Measurements from ENCODE around the gene BTG1.

BTG1 gene

DNA sequence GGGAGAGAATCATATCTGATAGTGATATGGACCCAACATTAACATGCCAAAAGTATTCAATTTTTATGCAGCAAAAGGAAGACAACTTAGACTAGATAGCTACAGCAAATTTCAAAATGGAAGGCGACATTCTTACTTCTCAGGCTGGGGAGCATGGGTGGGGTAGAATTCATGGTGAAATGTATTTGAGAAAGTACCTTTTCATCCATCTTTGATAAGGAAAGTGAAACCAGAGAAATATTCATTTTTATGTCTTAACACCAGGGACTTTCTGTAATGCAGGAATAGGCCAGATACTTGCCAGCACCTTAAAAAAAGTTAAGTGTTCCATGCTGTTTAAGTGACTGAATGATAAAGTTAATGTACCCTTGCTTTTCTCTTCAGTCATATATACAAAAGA, 13.4 kb downstream of the BTG1 start:
- Histone ChIP-seq H3K9ac (ENCODE audit: low read depth, low read length) (no peak overlapping the region), H3K27me3 (ENCODE audit: insufficient read depth, low read length, poor library complexity) (no peaks in the 10 kb centered on the region), H4K20me1 (ENCODE audit: insufficient read depth, low read length) (peaks cover 52% of the 10 kb centered on the region), H3K36me3 (ENCODE audit: insufficient read depth, low read length) (peaks cover 45% of the 10 kb centered on the region), H3K4me1 (ENCODE audit: insufficient read depth, low read length) (peaks cover 62% of the 10 kb centered on the region), H3K79me2 (ENCODE audit: insufficient read depth, low read length) (peaks cover 99% of the 10 kb centered on the region), H3K27ac (ENCODE audit: low read length) (peak overlapping the region; percentile 45), H3K9me3 (ENCODE audit: insufficient read depth, low read length, severe bottlenecking) (no peaks in the 10 kb centered on the region), H2AFZ (ENCODE audit: low read depth, low read length) (no peak overlapping the region), H3K4me3 (ENCODE audit: low read depth in 1 of 2, low read length in 2 of 2) (no peak overlapping the region), H3K4me2 (ENCODE audit: insufficient read depth, low read length) (peak overlapping the region; percentile 63; the same call in 1 of the 2 replicates)
- ATAC-seq (ENCODE audit: insufficient read depth, low read depth) (no peak), DNase-seq (no peak)
- TF ChIP-seq, protein P1, sequence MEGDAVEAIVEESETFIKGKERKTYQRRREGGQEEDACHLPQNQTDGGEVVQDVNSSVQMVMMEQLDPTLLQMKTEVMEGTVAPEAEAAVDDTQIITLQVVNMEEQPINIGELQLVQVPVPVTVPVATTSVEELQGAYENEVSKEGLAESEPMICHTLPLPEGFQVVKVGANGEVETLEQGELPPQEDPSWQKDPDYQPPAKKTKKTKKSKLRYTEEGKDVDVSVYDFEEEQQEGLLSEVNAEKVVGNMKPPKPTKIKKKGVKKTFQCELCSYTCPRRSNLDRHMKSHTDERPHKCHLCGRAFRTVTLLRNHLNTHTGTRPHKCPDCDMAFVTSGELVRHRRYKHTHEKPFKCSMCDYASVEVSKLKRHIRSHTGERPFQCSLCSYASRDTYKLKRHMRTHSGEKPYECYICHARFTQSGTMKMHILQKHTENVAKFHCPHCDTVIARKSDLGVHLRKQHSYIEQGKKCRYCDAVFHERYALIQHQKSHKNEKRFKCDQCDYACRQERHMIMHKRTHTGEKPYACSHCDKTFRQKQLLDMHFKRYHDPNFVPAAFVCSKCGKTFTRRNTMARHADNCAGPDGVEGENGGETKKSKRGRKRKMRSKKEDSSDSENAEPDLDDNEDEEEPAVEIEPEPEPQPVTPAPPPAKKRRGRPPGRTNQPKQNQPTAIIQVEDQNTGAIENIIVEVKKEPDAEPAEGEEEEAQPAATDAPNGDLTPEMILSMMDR (IDR thresholded peaks at IDR 0.05; ENCODE audit: borderline replicate concordance, extremely low read depth, low read length, poor library complexity, severe bottlenecking), result no peak
- no peak for TF ChIP-seq EZH2 (IDR thresholded peaks at IDR 0.05; ENCODE audit: borderline replicate concordance, low read depth, low read length, severe bottlenecking)

DNA sequence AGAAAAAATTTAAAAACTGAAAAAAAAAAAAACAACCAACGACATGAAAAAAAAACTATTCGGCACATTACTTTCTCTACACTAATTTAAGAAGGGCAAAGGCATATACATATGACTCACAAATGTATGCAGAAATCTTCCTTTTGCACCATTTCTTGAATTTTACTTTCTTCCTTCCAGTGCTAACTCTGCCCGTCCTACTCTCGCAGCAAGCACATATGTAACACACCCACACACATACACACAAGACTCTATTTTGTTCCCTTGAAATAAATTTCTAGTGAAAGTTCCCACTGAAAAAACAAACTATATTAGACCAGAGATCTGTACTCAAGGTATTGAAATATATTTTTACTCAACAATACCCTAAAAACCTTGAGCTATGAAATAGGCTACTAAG, 14.6 kb downstream of the BTG1 start:
- DNase-seq, result no peak

DNA sequence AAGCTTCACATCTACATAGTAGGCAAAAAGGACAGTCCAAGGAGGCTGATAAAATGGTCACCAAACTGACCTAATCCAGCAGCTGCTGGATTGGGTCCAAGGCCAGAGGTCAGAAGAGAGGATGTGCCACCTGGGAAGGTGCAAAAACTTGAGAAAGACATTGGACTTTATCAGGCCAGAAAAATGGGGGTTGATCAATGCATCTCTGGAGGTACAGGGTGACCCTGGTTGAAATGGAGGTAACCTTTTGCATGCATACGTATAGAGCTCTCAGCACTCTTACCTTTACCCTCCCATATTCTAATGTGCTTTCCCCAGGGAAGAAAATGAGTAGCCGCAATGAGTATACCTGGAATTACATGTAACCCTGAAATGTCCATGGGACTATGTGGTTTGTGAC, 16.0 kb downstream of the BTG1 start:
- Histone ChIP-seq H3K9ac (ENCODE audit: low read depth, low read length) (no peak overlapping the region), H3K27me3 (ENCODE audit: insufficient read depth, low read length, poor library complexity) (no peaks in the 10 kb centered on the region), H3K4me3 (ENCODE audit: low read depth in 1 of 2, low read length in 2 of 2) (no peak overlapping the region), H2AFZ (ENCODE audit: low read depth, low read length) (no peak overlapping the region), H3K79me2 (ENCODE audit: insufficient read depth, low read length) (peaks cover 97% of the 10 kb centered on the region), H3K4me1 (ENCODE audit: insufficient read depth, low read length) (peaks cover 35% of the 10 kb centered on the region), H3K27ac (ENCODE audit: low read length) (no peak overlapping the region), H3K4me2 (ENCODE audit: insufficient read depth, low read length) (no peak overlapping the region), H4K20me1 (ENCODE audit: insufficient read depth, low read length) (peaks cover 27% of the 10 kb centered on the region; the same call in 1 of the 2 replicates), H3K9me3 (ENCODE audit: insufficient read depth, low read length, severe bottlenecking) (no peaks in the 10 kb centered on the region), H3K36me3 (ENCODE audit: insufficient read depth, low read length) (peaks cover 32% of the 10 kb centered on the region)
- DNase-seq (no peak), ATAC-seq (ENCODE audit: insufficient read depth, low read depth) (no peak)
- TF ChIP-seq EZH2 (IDR thresholded peaks at IDR 0.05; ENCODE audit: borderline replicate concordance, low read depth, low read length, severe bottlenecking), result no peak
- TF ChIP-seq, protein P1 (IDR thresholded peaks at IDR 0.05; ENCODE audit: borderline replicate concordance, extremely low read depth, low read length, poor library complexity, severe bottlenecking), result no peak

More for the DNA sequence above, 14.6 kb downstream of the BTG1 start:
- no peak overlapping the region for H3K4me2 ChIP-seq (ENCODE audit: insufficient read depth, low read length)
- H3K36me3 ChIP-seq (ENCODE audit: insufficient read depth, low read length), result peaks cover 34% of the 10 kb centered on the region
- peaks cover 39% of the 10 kb centered on the region; the same call in 1 of the 2 replicates for H4K20me1 ChIP-seq (ENCODE audit: insufficient read depth, low read length)
- H3K9ac ChIP-seq (ENCODE audit: low read depth, low read length), result no peak overlapping the region
- no peak overlapping the region for H3K4me3 ChIP-seq (ENCODE audit: low read depth in 1 of 2, low read length in 2 of 2)
- H2AFZ ChIP-seq (ENCODE audit: low read depth, low read length), result no peak overlapping the region
- no peaks in the 10 kb centered on the region for H3K27me3 ChIP-seq (ENCODE audit: insufficient read depth, low read length, poor library complexity)
- peaks cover 49% of the 10 kb centered on the region for H3K4me1 ChIP-seq (ENCODE audit: insufficient read depth, low read length)
- H3K27ac ChIP-seq (ENCODE audit: low read length), result no peak overlapping the region
- no peaks in the 10 kb centered on the region for H3K9me3 ChIP-seq (ENCODE audit: insufficient read depth, low read length, severe bottlenecking)
- no peak for TF ChIP-seq EZH2 (IDR thresholded peaks at IDR 0.05; ENCODE audit: borderline replicate concordance, low read depth, low read length, severe bottlenecking)
- TF ChIP-seq, protein P1 (IDR thresholded peaks at IDR 0.05; ENCODE audit: borderline replicate concordance, extremely low read depth, low read length, poor library complexity, severe bottlenecking), result no peak
- ATAC-seq (ENCODE audit: insufficient read depth, low read depth), result no peak
- H3K79me2 ChIP-seq (ENCODE audit: insufficient read depth, low read length), result peaks cover 97% of the 10 kb centered on the region

DNA sequence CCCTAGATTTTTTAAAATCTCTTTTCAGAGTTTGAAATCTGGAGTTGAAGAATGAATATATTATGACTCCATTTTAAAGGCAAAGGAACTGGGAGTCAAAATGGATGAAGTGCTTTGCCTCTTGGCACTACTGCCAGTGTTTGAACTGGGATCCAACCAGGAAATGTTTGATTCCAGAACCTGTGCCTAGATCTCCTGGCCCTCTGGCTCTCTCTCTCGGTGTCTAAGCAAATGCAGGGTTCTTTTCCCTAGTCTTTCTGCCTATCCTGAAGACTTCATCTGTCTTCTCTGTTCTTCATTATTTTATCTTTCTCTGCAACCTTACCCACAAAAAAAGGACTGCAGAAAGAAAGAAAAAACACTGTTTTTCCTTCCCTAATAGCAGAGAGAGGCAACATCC, 17.0 kb downstream of the BTG1 start:
- Histone ChIP-seq H3K27ac (ENCODE audit: low read length) (peak overlapping the region; percentile 45), H4K20me1 (ENCODE audit: insufficient read depth, low read length) (peaks cover 17% of the 10 kb centered on the region; the same call in 1 of the 2 replicates), H3K9ac (ENCODE audit: low read depth, low read length) (no peak overlapping the region), H3K9me3 (ENCODE audit: insufficient read depth, low read length, severe bottlenecking) (no peaks in the 10 kb centered on the region), H3K79me2 (ENCODE audit: insufficient read depth, low read length) (peaks cover 97% of the 10 kb centered on the region), H2AFZ (ENCODE audit: low read depth, low read length) (no peak overlapping the region), H3K4me3 (ENCODE audit: low read depth in 1 of 2, low read length in 2 of 2) (no peak overlapping the region), H3K4me1 (ENCODE audit: insufficient read depth, low read length) (peaks cover 25% of the 10 kb centered on the region), H3K4me2 (ENCODE audit: insufficient read depth, low read length) (no peak overlapping the region), H3K36me3 (ENCODE audit: insufficient read depth, low read length) (peaks cover 29% of the 10 kb centered on the region), H3K27me3 (ENCODE audit: insufficient read depth, low read length, poor library complexity) (no peaks in the 10 kb centered on the region)
- DNase-seq (no peak), ATAC-seq (ENCODE audit: insufficient read depth, low read depth) (no peak)
- TF ChIP-seq, protein P1 (IDR thresholded peaks at IDR 0.05; ENCODE audit: borderline replicate concordance, extremely low read depth, low read length, poor library complexity, severe bottlenecking), result no peak
- no peak for TF ChIP-seq EZH2 (IDR thresholded peaks at IDR 0.05; ENCODE audit: borderline replicate concordance, low read depth, low read length, severe bottlenecking)

Data from DND-41 (cell line).